RWPE2 (cell line): ENCODE data around the gene TERT.

ENCODE experiments used
- ATAC-seq: fragments of 200-7000 bp; cut with Tn5 transposase; 3 replicates; pipeline ENCODE4 v1.9.1; 2021; ENCODE audit warnings: low read depth
- DNase-seq: peaks from one replicate; pipeline ENCODE4 v3.0.0-alpha.2; 2020; ENCODE audit warnings: low spot score
- H3K27ac ChIP-seq: fragments of 450-650 bp; 2 replicates; pipeline ENCODE4 v1.5.1; 2017; ENCODE audit warnings: mild to moderate bottlenecking; ENCODE audit not compliant: poor library complexity, severe bottlenecking
- H3K27me3 ChIP-seq: fragments of 250-450 bp; sonication (Bioruptor Pico); 2 replicates; pipeline ENCODE4 v1.5.1; 2021; ENCODE audit warnings: mild to moderate bottlenecking, moderate library complexity; ENCODE audit not compliant: insufficient read depth, poor library complexity, severe bottlenecking
- H3K36me3 ChIP-seq: fragments of 250-450 bp; sonication (Bioruptor Pico); 2 replicates; pipeline ENCODE4 v1.5.1; 2020; ENCODE audit warnings: low read depth, mild to moderate bottlenecking, moderate library complexity
- H3K4me1 ChIP-seq: fragments of 250-450 bp; sonication (Bioruptor Pico); 2 replicates; pipeline ENCODE4 v1.5.1; 2021; ENCODE audit warnings: mild to moderate bottlenecking, moderate library complexity; ENCODE audit not compliant: insufficient read depth, poor library complexity, severe bottlenecking
- H3K4me3 ChIP-seq: fragments of 250-450 bp; sonication (Bioruptor Pico); 2 replicates; pipeline ENCODE4 v1.5.1; 2021; ENCODE audit warnings: mild to moderate bottlenecking, moderate library complexity; ENCODE audit not compliant: severe bottlenecking
- H3K9me3 ChIP-seq: fragments of 250-450 bp; sonication (Bioruptor Pico); 2 replicates; pipeline ENCODE4 v1.5.1; 2021; ENCODE audit warnings: mild to moderate bottlenecking, moderate library complexity; ENCODE audit not compliant: severe bottlenecking
- TF ChIP-seq, protein P1 (sequence below): fragments of 450-650 bp; IDR thresholded peaks from one replicate; pipeline ENCODE4 v1.5.1; 2017; ENCODE audit warnings: mild to moderate bottlenecking, moderate library complexity; ENCODE audit not compliant: poor library complexity, severe bottlenecking

TERT gene

GRCh38 chr5:1337489-1338195, 42.8 kb upstream of the TERT start:
- H3K36me3 ChIP-seq, result peaks cover 79% of the 10 kb centered on the region
- no peak overlapping the region for H3K4me3 ChIP-seq
- DNase-seq (no peak), ATAC-seq (no peak)
- no peaks in the 10 kb centered on the region for H3K4me1 ChIP-seq
- no peaks in the 10 kb centered on the region for H3K9me3 ChIP-seq
- H3K27me3 ChIP-seq, result no peaks in the 10 kb centered on the region
- TF ChIP-seq, protein P1, sequence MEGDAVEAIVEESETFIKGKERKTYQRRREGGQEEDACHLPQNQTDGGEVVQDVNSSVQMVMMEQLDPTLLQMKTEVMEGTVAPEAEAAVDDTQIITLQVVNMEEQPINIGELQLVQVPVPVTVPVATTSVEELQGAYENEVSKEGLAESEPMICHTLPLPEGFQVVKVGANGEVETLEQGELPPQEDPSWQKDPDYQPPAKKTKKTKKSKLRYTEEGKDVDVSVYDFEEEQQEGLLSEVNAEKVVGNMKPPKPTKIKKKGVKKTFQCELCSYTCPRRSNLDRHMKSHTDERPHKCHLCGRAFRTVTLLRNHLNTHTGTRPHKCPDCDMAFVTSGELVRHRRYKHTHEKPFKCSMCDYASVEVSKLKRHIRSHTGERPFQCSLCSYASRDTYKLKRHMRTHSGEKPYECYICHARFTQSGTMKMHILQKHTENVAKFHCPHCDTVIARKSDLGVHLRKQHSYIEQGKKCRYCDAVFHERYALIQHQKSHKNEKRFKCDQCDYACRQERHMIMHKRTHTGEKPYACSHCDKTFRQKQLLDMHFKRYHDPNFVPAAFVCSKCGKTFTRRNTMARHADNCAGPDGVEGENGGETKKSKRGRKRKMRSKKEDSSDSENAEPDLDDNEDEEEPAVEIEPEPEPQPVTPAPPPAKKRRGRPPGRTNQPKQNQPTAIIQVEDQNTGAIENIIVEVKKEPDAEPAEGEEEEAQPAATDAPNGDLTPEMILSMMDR, result no peak
- H3K27ac ChIP-seq, result no peak overlapping the region

GRCh38 chr5:1336749-1337488, 42.1 kb upstream of the TERT start:
- Histone ChIP-seq H3K36me3 (peaks cover 79% of the 10 kb centered on the region), H3K4me3 (no peak overlapping the region), H3K4me1 (no peaks in the 10 kb centered on the region), H3K27me3 (no peaks in the 10 kb centered on the region), H3K27ac (no peak overlapping the region), H3K9me3 (no peaks in the 10 kb centered on the region)
- TF ChIP-seq, protein P1, result no peak
- DNase-seq (no peak), ATAC-seq (no peak)

GRCh38 chr5:1336106-1336561, 41.3 kb upstream of the TERT start:
- no peaks in the 10 kb centered on the region for H3K27me3 ChIP-seq
- H3K36me3 ChIP-seq, result peaks cover 79% of the 10 kb centered on the region
- H3K27ac ChIP-seq, result no peak overlapping the region
- ATAC-seq (no peak), DNase-seq (no peak)
- TF ChIP-seq, protein P1, result no peak
- no peak overlapping the region for H3K4me3 ChIP-seq
- H3K4me1 ChIP-seq, result peaks cover 8% of the 10 kb centered on the region
- no peaks in the 10 kb centered on the region for H3K9me3 ChIP-seq

DNA sequence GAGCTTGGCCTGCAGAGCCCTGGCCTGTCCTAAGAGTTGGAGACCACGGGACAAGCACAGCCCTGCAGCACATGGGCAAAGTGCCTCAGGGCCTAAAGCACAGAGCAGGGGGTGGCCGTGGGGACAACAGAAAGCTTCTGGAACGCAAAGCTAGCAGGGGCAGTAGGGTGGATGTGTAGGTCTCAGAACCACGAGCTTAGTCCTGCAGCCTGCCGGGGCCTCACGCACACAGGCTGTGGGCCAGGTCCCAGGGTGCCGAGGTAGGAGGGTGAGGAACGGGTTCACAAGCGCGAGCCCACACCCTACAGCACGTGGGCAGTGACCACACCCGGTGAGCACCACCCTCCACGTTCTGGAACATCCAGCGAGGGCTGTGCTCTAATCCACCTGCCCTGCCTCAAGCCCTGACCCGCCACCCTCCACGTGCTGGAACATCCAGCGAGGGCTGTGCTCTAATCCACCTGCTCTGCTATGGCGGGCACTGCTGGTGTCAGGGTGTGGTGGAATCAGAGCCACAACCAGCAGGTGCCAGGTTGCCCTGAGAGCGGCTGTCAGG, 40.8 kb upstream of the TERT start:
- no peak overlapping the region for H3K27ac ChIP-seq
- H3K4me3 ChIP-seq, result no peak overlapping the region
- TF ChIP-seq, protein P1, result no peak
- DNase-seq (no peak), ATAC-seq (no peak)
- H3K4me1 ChIP-seq, result peaks cover 13% of the 10 kb centered on the region
- H3K9me3 ChIP-seq, result no peaks in the 10 kb centered on the region
- H3K36me3 ChIP-seq, result peaks cover 76% of the 10 kb centered on the region
- no peaks in the 10 kb centered on the region for H3K27me3 ChIP-seq
